K562 (cell line): Measurements from ENCODE around the gene YPEL2. TPM values are rescaled to one million over a fixed set of nuclear protein-coding genes. Genes with fewer than 3 reads are reported as not detected.

ENCODE experiments used
- ATAC-seq: fragments of 200-7000 bp; cut with Tn5 transposase; 3 replicates; pipeline ENCODE4 v1.9.1; 2020; ENCODE audit warnings: moderate library complexity
- Bru-seq: library from RNA; stranded (reverse); fragments of 400-500 nt; gene quantifications from one replicate; lab custom pipeline; 2021; lab: Mats Ljungman, UMichigan
- BruChase-seq, 2 experiments: library from RNA; stranded (reverse); fragments of 400-500 nt; gene quantifications; one replicate each; lab custom pipeline; 2021; lab: Mats Ljungman, UMichigan
- BruUV-seq: library from RNA; stranded (reverse); fragments of 400-500 nt; replicated peaks from 2 replicates; lab custom pipeline; 2021; lab: Mats Ljungman, UMichigan
- CTCF ChIA-PET: fragments of 300-600 bp; formaldehyde crosslinking; extraction: SDS; loops from one replicate; lab custom pipeline; 2021; ENCODE audit warnings: low intra/inter-chr PET ratio; lab: Yijun Ruan, JAX
- POLR2A ChIA-PET: fragments of 300-600, 350-650 bp; sonication (Branson Sonifier 250); formaldehyde crosslinking; extraction: SDS; loops from one replicate; lab custom pipeline; 2021; ENCODE audit warnings: antibody characterized with exemption, inconsistent platforms; lab: Yijun Ruan, JAX
- DNase-seq, 4 experiments: peaks; one replicate each; pipeline versions ENCODE4 v3.0.0 to v3.0.0-alpha.2; 2011 to 2018; ENCODE audit warnings: low spot score in 3 of 4, mixed read lengths in 3 of 4; ENCODE audit errors: extremely low read depth in 1 of 4
- FAIRE-seq: peaks from 2 replicates; lab custom pipeline; 2011; peaks lifted over from hg19 to GRCh38; lab: Jason Lieb, UNC
- H2AFZ ChIP-seq: 2 replicates; pipeline ENCODE4 v1.6.0; 2011; ENCODE audit warnings: low read depth, low read length, control low read depth, inconsistent platforms
- H3K27ac ChIP-seq: fragments of 200-600 bp; 3 replicates; pipeline ENCODE4 v1.8.0; 2011; ENCODE audit warnings: low read depth, mild to moderate bottlenecking, control low read depth, inconsistent platforms, low read length, moderate library complexity, mixed read lengths; ENCODE audit errors: extremely low read depth
- H3K27me3 ChIP-seq, 2 experiments: fragments of 300-600 bp in 1 of 2; 2 replicates in 1 of 2; 3 replicates in 1 of 2; pipeline versions ENCODE4 v1.6.0 to v1.8.0; 2011; ENCODE audit warnings: inconsistent platforms in 2 of 2, low read length in 2 of 2, mild to moderate bottlenecking in 1 of 2, mixed read lengths in 1 of 2, moderate library complexity in 1 of 2; ENCODE audit not compliant: control insufficient read depth in 2 of 2, insufficient read depth in 2 of 2
- H3K36me3 ChIP-seq: fragments of 300-600 bp; 3 replicates; pipeline ENCODE4 v1.8.0; 2011; ENCODE audit warnings: mild to moderate bottlenecking, low read length, inconsistent platforms; ENCODE audit not compliant: control insufficient read depth, insufficient read depth
- H3K4me1 ChIP-seq, 2 experiments: fragments of 200-600 bp in 1 of 2; replicated peaks in 1 of 2; 2 replicates in 1 of 2; 3 replicates in 1 of 2; pipeline versions ENCODE4 v1.5.1 to v1.8.0; 2011; ENCODE audit warnings: inconsistent platforms in 2 of 2, low read length in 2 of 2, mild to moderate bottlenecking in 1 of 2, mixed read lengths in 1 of 2, moderate library complexity in 1 of 2; ENCODE audit not compliant: control insufficient read depth in 2 of 2, insufficient read depth in 2 of 2
- H3K4me2 ChIP-seq: 2 replicates; pipeline ENCODE4 v1.6.1; 2011; ENCODE audit warnings: low read length, control low read depth, inconsistent platforms, mixed read lengths; ENCODE audit not compliant: insufficient read depth
- H3K4me3 ChIP-seq: fragments of 200-600 bp; sonication (generic), shearing (Covaris generic); 2 replicates; pipeline ENCODE4 v1.5.1; 2016; ENCODE audit warnings: control low read depth, inconsistent platforms
- H3K79me2 ChIP-seq: fragments of 200-600 bp; 3 replicates; pipeline ENCODE4 v1.8.0; 2011; ENCODE audit warnings: low read length, inconsistent platforms; ENCODE audit not compliant: control insufficient read depth, insufficient read depth
- H3K9ac ChIP-seq, 2 experiments: 2 replicates each; pipeline versions ENCODE4 v1.6.0 to v1.6.1; 2011; ENCODE audit warnings: low read depth in 2 of 2, low read length in 2 of 2, control low read depth in 1 of 2, inconsistent platforms in 1 of 2, mild to moderate bottlenecking in 1 of 2, mixed read lengths in 1 of 2; ENCODE audit not compliant: insufficient read depth in 1 of 2
- H3K9me1 ChIP-seq: one replicate; pipeline ENCODE4 v1.6.0; 2011; ENCODE audit warnings: inconsistent platforms, mild to moderate bottlenecking, low read length, moderate library complexity; ENCODE audit not compliant: control insufficient read depth, insufficient read depth
- H3K9me3 ChIP-seq: replicated peaks from 2 replicates; pipeline ENCODE4 v1.5.1; 2011; ENCODE audit warnings: low read depth, low read length, inconsistent platforms; ENCODE audit not compliant: control insufficient read depth, insufficient read depth
- H4K20me1 ChIP-seq: replicated peaks from 2 replicates; pipeline ENCODE4 v1.6.1; 2011; ENCODE audit warnings: low read length, inconsistent platforms, mixed read lengths; ENCODE audit not compliant: control insufficient read depth, insufficient read depth
- CTBP1 ChIP-seq: fragments of 450-650 bp; IDR thresholded peaks from 2 replicates; pipeline ENCODE4 v1.6.1; 2016; ENCODE audit warnings: borderline replicate concordance
- KLF16 ChIP-seq: IDR thresholded peaks from 2 replicates; pipeline ENCODE4 v1.6.1; 2016; ENCODE audit warnings: antibody characterized with exemption
- REST ChIP-seq, 2 experiments: fragments of 450-650 bp; formaldehyde crosslinking in 1 of 2; IDR thresholded peaks; 2 replicates each; pipeline versions ENCODE4 v1.4.0 to v1.6.1; 2014 to 2020; ENCODE audit warnings: mild to moderate bottlenecking in 2 of 2, borderline replicate concordance in 1 of 2, low read depth in 1 of 2
- SIN3A ChIP-seq, 2 experiments: fragments of 150-350 bp in 1 of 2; IDR thresholded peaks; 2 replicates each; pipeline ENCODE4 v1.6.1; 2011 to 2016; ENCODE audit warnings: borderline replicate concordance in 2 of 2, low read depth in 2 of 2, low read length in 2 of 2, mild to moderate bottlenecking in 2 of 2, moderate library complexity in 2 of 2; ENCODE audit not compliant: control insufficient read depth in 1 of 2
- TCF3 ChIP-seq: sonication (generic); formaldehyde crosslinking; IDR thresholded peaks from 2 replicates; pipeline ENCODE4 v1.4.0; 2020; ENCODE audit warnings: mild to moderate bottlenecking, missing genetic modification reagents
- TSC22D4 ChIP-seq: fragments of 450-650 bp; IDR thresholded peaks from 2 replicates; pipeline ENCODE4 v1.6.1; 2016; ENCODE audit warnings: missing genetic modification characterization, missing biosample characterization, control low read depth
- YBX1 ChIP-seq: fragments of 450-650 bp; IDR thresholded peaks from 2 replicates; pipeline ENCODE4 v1.7.1; 2016; ENCODE audit warnings: mild to moderate bottlenecking
- ZBED1 ChIP-seq: IDR thresholded peaks from 2 replicates; pipeline ENCODE4 v1.6.1; 2014
- WGBS: fragments of 100-300 bp; shearing (Covaris generic); methylation state at CpG from one replicate; pipeline ENCODE4 v1.1.6; 2016; ENCODE audit warnings: low coverage, mixed read lengths; ENCODE audit not compliant: insufficient coverage; ENCODE audit errors: missing lambda C conversion rate; 5-methylcytosine and 5-hydroxymethylcytosine counted together
- in situ Hi-C: fragments of 300-500 bp; cut with MboI; formaldehyde crosslinking; loops from 4 replicates; pipeline ENCODE4 v1.15.0; 2018; ENCODE audit warnings: inconsistent platforms, mixed read lengths
- intact Hi-C: fragments of 100-400 bp; cut with micrococcal nuclease; formaldehyde crosslinking; loops from 2 replicates; pipeline ENCODE4 v1.14.2; 2022
- long read RNA-seq, 3 experiments: library from polyadenylated mRNA in 2 of 3; library from RNA in 1 of 3; unstranded in 2 of 3; stranded (forward) in 1 of 3; transcript quantifications; one replicate each; pipeline ENCODE4 v2.0.0, GENCODE V29; 2019 to 2022
- polyA minus RNA-seq, 3 experiments: library from RNA; depleted of rRNA, polyadenylated mRNA; stranded (reverse); fragments of >200 nt; gene quantifications; 2 replicates each; pipeline ENCODE4 v1.2.3, GENCODE V29; 2011
- polyA plus RNA-seq, 8 experiments: library from polyadenylated mRNA; depleted of rRNA in 4 of 8; stranded (reverse) in 5 of 8; unstranded in 3 of 8; fragments of >200 nt; fragmentation: Nextera tagmentation in 2 of 8; fragmentation: Illumina TruSeq in 1 of 8; extraction: Ambion mirVana in 2 of 8; extraction: Trizol in 1 of 8; gene quantifications; 2 replicates each; pipeline versions ENCODE4 v1.2.1 to v1.2.3, GENCODE V29; 2011 to 2014; ENCODE audit warnings: inconsistent platforms in 1 of 8, missing spikeins in 1 of 8
- total RNA-seq, 7 experiments: library from RNA; depleted of rRNA in 6 of 7; stranded (reverse); fragments of >200 nt in 6 of 7; fragmentation: Illumina TruSeq in 2 of 7; extraction: Trizol in 2 of 7; gene quantifications; 2 replicates each; pipeline versions ENCODE4 v1.2.1 to v1.2.3, GENCODE V29; 2011 to 2021; ENCODE audit warnings: low replicate concordance in 1 of 7

The YPEL2 gene
- 5.5 and 7.2 TPM in 2 replicates for total RNA-seq (2011; cell fraction: chromatin; rRNA removed; ENCODE audit: low replicate concordance)
- 2.8 and 3.0 TPM in 2 replicates for total RNA-seq (2011; cell fraction: nucleolus; rRNA removed)
- 3.4 and 5.6 TPM in 2 replicates for total RNA-seq (2011; cell fraction: nucleoplasm; rRNA removed)
- total RNA-seq (2014; rRNA removed) (0.14 and 1.1 TPM in 2 replicates), total RNA-seq (2014; rRNA removed; fragmentation: Illumina TruSeq; extraction: Trizol) (0.47 and 0.57 TPM in 2 replicates), total RNA-seq (2015; rRNA removed; fragmentation: Illumina TruSeq; extraction: Trizol) (0.33 and 0.38 TPM in 2 replicates), total RNA-seq (2021) (0.54 and 0.71 TPM in 2 replicates), polyA plus RNA-seq (2011; rRNA removed) (2.4 and 3.2 TPM in 2 replicates), polyA plus RNA-seq (2014; fragmentation: Illumina TruSeq; extraction: Trizol) (0.61 and 0.83 TPM in 2 replicates), polyA plus RNA-seq (2014; fragmentation: Nextera tagmentation; extraction: Ambion mirVana) (under 1 TPM; 0.11 to 0.13 TPM), polyA plus RNA-seq (2014; rRNA removed) (0.59 and 0.68 TPM in 2 replicates), polyA minus RNA-seq (2011; rRNA and poly(A)+ RNA removed) (1.8 and 2.3 TPM in 2 replicates), Bru-seq, nascent RNA (percentile 40 among the genes with signal in this experiment), BruChase-seq, experiment 1, labeled RNA remaining after a 2-hour chase (percentile 40 among the genes with signal in this experiment), BruChase-seq, experiment 2, labeled RNA remaining after a 6-hour chase (percentile 41 among the genes with signal in this experiment)
- 1.1 and 1.7 TPM in 2 replicates for polyA plus RNA-seq (2011; cell fraction: cytosol; rRNA removed)
- 3.9 and 5.7 TPM in 2 replicates for polyA plus RNA-seq (2011; cell fraction: nucleus; rRNA removed)
- 0.40 and 0.53 TPM in 2 replicates for polyA plus RNA-seq (2012)
- 0.67 and 2.2 TPM in 2 replicates for polyA minus RNA-seq (2011; cell fraction: cytosol; rRNA and poly(A)+ RNA removed)
- polyA minus RNA-seq (2011; cell fraction: nucleus; rRNA and poly(A)+ RNA removed), result 1.2 and 2.1 TPM in 2 replicates
- long read RNA-seq, experiment 1, partial matches to known transcripts, result 0 of 2 reads
- long read RNA-seq, experiment 1, other reads (novel, unspliced or antisense), result 2 of 2 reads
- long read RNA-seq, experiment 2, result 0 reads
- long read RNA-seq, experiment 3, result 0 reads

- Histone ChIP-seq H3K4me2 (peak within 1 kb of the TSS; percentile 67), H3K27me3 (peaks cover 30 to 34% of the 10 kb centered on the region in 2 experiments), H3K36me3 (no peaks in the 10 kb centered on the region), H3K9me3 (no peaks in the 10 kb centered on the region), H3K9ac (peak within 1 kb of the TSS in 1 of 2 experiments; percentile 91; a peak in 3 of 4 replicates), H3K4me3 (peak within 1 kb of the TSS; percentile 51), H3K27ac (no peak within 1 kb of the TSS), H3K4me1 (peaks cover 16 to 23% of the 10 kb centered on the region in 2 experiments; a peak in 4 of 5 replicates), H3K79me2 (no peaks in the 10 kb centered on the region), H4K20me1 (0 out of 2 replicates have a peak, but pooled peaks cover 5% of the 10 kb centered on the region), H3K9me1 (no peaks in the 10 kb centered on the region), H2AFZ (peak within 1 kb of the TSS; percentile 84)
- no TSS peak for BruUV-seq
- WGBS, result 6% methylated on average over 17 of the region's 71 CpGs
- FAIRE-seq (peak; percentile 79), ATAC-seq (peak; percentile 98), DNase-seq (peak; percentile 91 to 99 (median 98))
- intact Hi-C loops (loop anchor here (5.0 kb wide), 1 partner anchor 36 kb away; no protein-coding TSS in a partner anchor), in situ Hi-C loops (no loop called here)
- ChIA-PET CTCF (interaction anchor here (1.5 kb wide), 1 partner anchor 110 kb away, joined by 4 read pairs; no protein-coding TSS in a partner anchor), POLR2A (interaction anchor here (0.6 kb wide), 1 partner anchor 12 kb away, joined by 3 read pairs; no protein-coding TSS in a partner anchor)
- TF ChIP-seq CTBP1 (0 out of 2 replicates have a peak, but pooled peaks have one; percentile 55), ZBED1 (no peak), REST (IDR thresholded peaks at IDR 0.05; ENCODE audit: borderline replicate concordance) (peak; percentile 79), REST (CRISPR knock-in tag; IDR thresholded peaks at IDR 0.05; ENCODE audit: low read depth) (no peak), KLF16 (no peak), TSC22D4 (no peak), YBX1 (no peak), SIN3A (IDR thresholded peaks at IDR 0.05; ENCODE audit: borderline replicate concordance in 2 of 2, control insufficient read depth in 1 of 2, low read depth in 2 of 2, low read length in 2 of 2) (peak in 1 of 2 experiments; percentile 53; a peak in 1 of 4 replicates), TCF3 (CRISPR knock-in tag) (no peak)
These were observed at the start of gene YPEL2 for GRCh38 chr17:59331129-59331928. TSS of gene YPEL2 (plus strand) at chr17:59331655. CDS start at chr17:59353410, 21,755 bp downstream.
